SK-N-SH (cell line): ENCODE results near the gene GGT5. TPM values are rescaled to one million over a fixed set of nuclear protein-coding genes. Genes with fewer than 3 reads are reported as not detected.

Experiments used
- CTCF ChIA-PET: fragments of 300-600, 350-600 bp; formaldehyde crosslinking; extraction: SDS; loops from one replicate; lab custom pipeline; 2021; lab: Yijun Ruan, JAX
- POLR2A ChIA-PET: fragments of 350-600 bp; sonication (Branson Sonifier 250); formaldehyde crosslinking; extraction: SDS; loops from one replicate; lab custom pipeline; 2020; ENCODE audit warnings: antibody characterized with exemption, inconsistent platforms; lab: Yijun Ruan, JAX
- DNase-seq: peaks from one replicate; pipeline ENCODE4 v3.0.0; 2012
- H2AFZ ChIP-seq: fragments of 200-600 bp; sonication (generic); 2 replicates; pipeline ENCODE4 v1.8.1; 2016; ENCODE audit warnings: antibody characterized with exemption, mild to moderate bottlenecking, low read depth
- H3F3A ChIP-seq: fragments of 200-600 bp; sonication (generic); replicated peaks from 2 replicates; pipeline ENCODE3; 2016; ENCODE audit warnings: antibody characterized with exemption, mild to moderate bottlenecking; ENCODE audit not compliant: insufficient read depth
- H3K27ac ChIP-seq, 2 experiments: fragments of 200-500 bp in 1 of 2; fragments of 200-600 bp in 1 of 2; sonication (Bioruptor generic) in 1 of 2; sonication (generic), shearing (Covaris generic) in 1 of 2; 2 replicates each; pipeline versions ENCODE4 v1.5.1 to v1.6.1; 2014 to 2016; ENCODE audit warnings: low read depth in 2 of 2, inconsistent platforms in 1 of 2, low read length in 1 of 2, mild to moderate bottlenecking in 1 of 2, mixed read lengths in 1 of 2
- H3K27me3 ChIP-seq: fragments of 200-600 bp; sonication (generic), shearing (Covaris generic); 2 replicates; pipeline ENCODE4 v1.6.1; 2016; ENCODE audit warnings: mixed run types; ENCODE audit not compliant: insufficient read depth
- H3K36me3 ChIP-seq, 2 experiments: fragments of 200-500 bp in 1 of 2; fragments of 200-600 bp in 1 of 2; sonication (Bioruptor generic) in 1 of 2; sonication (generic) in 1 of 2; replicated peaks in 1 of 2; 2 replicates each; pipeline versions ENCODE3 to v1.5.1; 2014 to 2016; ENCODE audit warnings: low read length in 1 of 2, mild to moderate bottlenecking in 1 of 2; ENCODE audit not compliant: insufficient read depth in 2 of 2, control insufficient read depth in 1 of 2
- H3K4me1 ChIP-seq, 2 experiments: fragments of 200-500 bp in 1 of 2; fragments of 200-600 bp in 1 of 2; sonication (Bioruptor generic) in 1 of 2; sonication (generic), shearing (Covaris generic) in 1 of 2; 2 replicates each; pipeline versions ENCODE4 v1.5.1 to v1.6.1; 2014 to 2016; ENCODE audit warnings: low read depth in 1 of 2, low read length in 1 of 2, mixed run types in 1 of 2; ENCODE audit not compliant: insufficient read depth in 2 of 2, control insufficient read depth in 1 of 2
- H3K4me2 ChIP-seq: fragments of 200-600 bp; sonication (generic), shearing (Covaris generic); 2 replicates; pipeline ENCODE4 v1.6.1; 2017; ENCODE audit warnings: mixed run types
- H3K4me3 ChIP-seq, 2 experiments: fragments of 200-500 bp in 1 of 2; fragments of 200-600 bp in 1 of 2; sonication (Bioruptor generic) in 1 of 2; sonication (generic), shearing (Covaris generic) in 1 of 2; 2 replicates each; pipeline versions ENCODE4 v1.5.1 to v1.8.1; 2014 to 2016; ENCODE audit warnings: low read depth in 2 of 2, inconsistent platforms in 1 of 2, low read length in 1 of 2, mild to moderate bottlenecking in 1 of 2, mixed read lengths in 1 of 2, moderate library complexity in 1 of 2
- H3K79me2 ChIP-seq: fragments of 200-600 bp; sonication (generic); 2 replicates; pipeline ENCODE4 v1.8.1; 2017; ENCODE audit warnings: mild to moderate bottlenecking; ENCODE audit not compliant: insufficient read depth
- H3K9ac ChIP-seq: fragments of 200-600 bp; sonication (generic); 2 replicates; pipeline ENCODE4 v1.6.1; 2017; ENCODE audit warnings: mixed run types
- H3K9me2 ChIP-seq: fragments of 200-600 bp; sonication (generic); 2 replicates; pipeline ENCODE4 v1.6.1; 2017; ENCODE audit warnings: mixed run types
- H3K9me3 ChIP-seq: fragments of 200-600 bp; sonication (generic); 2 replicates; pipeline ENCODE4 v1.6.1; 2017; ENCODE audit warnings: mixed run types, mild to moderate bottlenecking, moderate library complexity
- H4K20me1 ChIP-seq: fragments of 200-600 bp; sonication (generic); 2 replicates; pipeline ENCODE4 v1.6.1; 2017; ENCODE audit warnings: mild to moderate bottlenecking, mixed run types; ENCODE audit not compliant: insufficient read depth
- ELF1 ChIP-seq: IDR thresholded peaks from 2 replicates; pipeline ENCODE4 v1.4.0; 2012
- GATA2 ChIP-seq: sonication (generic); formaldehyde crosslinking; IDR thresholded peaks from 2 replicates; pipeline ENCODE4 v1.5.0; 2020; ENCODE audit warnings: mild to moderate bottlenecking, missing genetic modification reagents
- NFIC ChIP-seq: IDR thresholded peaks from 2 replicates; pipeline ENCODE4 v1.4.0; 2012; ENCODE audit warnings: borderline replicate concordance
- NRF1 ChIP-seq: IDR thresholded peaks from 2 replicates; pipeline ENCODE4 v1.6.1; 2012; ENCODE audit warnings: low read depth, mild to moderate bottlenecking, low read length
- RCOR1 ChIP-seq: fragments of 150-350 bp; IDR thresholded peaks from 2 replicates; pipeline ENCODE4 v1.6.1; 2017; ENCODE audit warnings: antibody characterized with exemption, low read length
- RXRA ChIP-seq: IDR thresholded peaks from 2 replicates; pipeline ENCODE4 v1.4.0; 2012; ENCODE audit warnings: low read depth, mild to moderate bottlenecking, borderline replicate concordance
- SIN3A ChIP-seq: IDR thresholded peaks from 2 replicates; pipeline ENCODE4 v1.6.1; 2012; ENCODE audit warnings: low read depth, mild to moderate bottlenecking, low read length, moderate library complexity, borderline replicate concordance
- TCF12 ChIP-seq: IDR thresholded peaks from 2 replicates; pipeline ENCODE4 v1.4.0; 2012
- WGBS: methylation state at CpG from one replicate; pipeline ENCODE4 v1.1.6; 2017; ENCODE audit warnings: low lambda C conversion rate; 5-methylcytosine and 5-hydroxymethylcytosine counted together
- polyA plus RNA-seq, 3 experiments: library from polyadenylated mRNA; depleted of rRNA; stranded (reverse); fragments of >200 nt; gene quantifications; 2 replicates each; pipeline ENCODE4 v1.2.3, GENCODE V29; 2012
- TF ChIP-seq, protein P1 (sequence below): IDR thresholded peaks from 2 replicates; pipeline ENCODE4 v1.4.0; 2012; ENCODE audit warnings: low read depth, borderline replicate concordance
- TF ChIP-seq, protein P2 (sequence below): fragments of 200-600 bp; sonication (generic); IDR thresholded peaks from 2 replicates; pipeline ENCODE4 v1.6.1; 2017; ENCODE audit warnings: antibody characterized with exemption, mild to moderate bottlenecking, moderate library complexity
- TF ChIP-seq, protein P3 (sequence below): IDR thresholded peaks from 2 replicates; pipeline ENCODE4 v1.6.1; 2012; ENCODE audit warnings: mild to moderate bottlenecking, low read depth, low read length, moderate library complexity
- TF ChIP-seq, protein P4 (sequence below): IDR thresholded peaks from 2 replicates; pipeline ENCODE4 v1.4.0; 2012; ENCODE audit warnings: low read depth
- TF ChIP-seq, protein P5 (sequence below): fragments of 150-350 bp; IDR thresholded peaks from 2 replicates; pipeline ENCODE4 v1.6.1; 2017; ENCODE audit warnings: antibody characterized with exemption, low read length, low read depth, borderline replicate concordance

GGT5 gene
- polyA plus RNA-seq, 1 of the 3 experiments (the other 2 are of a cell fraction): 4.6 TPM

DNA sequence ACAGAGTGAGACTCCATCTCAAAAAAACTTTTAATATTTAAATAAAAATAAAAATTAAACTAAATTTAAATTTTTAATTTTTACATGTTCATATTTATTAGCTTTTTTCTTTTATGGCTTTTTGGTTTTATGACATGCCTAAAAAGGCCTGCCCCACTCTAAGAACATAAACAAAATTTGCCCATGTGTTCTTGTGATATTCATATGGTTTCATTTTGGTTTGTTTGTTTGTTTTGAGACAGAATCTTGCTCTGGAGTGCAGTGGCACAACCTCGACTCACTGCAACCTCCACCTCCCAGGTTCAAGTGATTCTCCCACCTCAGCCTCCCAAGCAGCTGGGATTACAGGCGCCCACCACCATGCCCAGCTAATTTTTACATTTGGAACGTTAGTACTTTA lies 35.9 kb downstream of the GGT5 start:
- no peak for DNase-seq
- Histone ChIP-seq H3F3A (peaks cover 41% of the 10 kb centered on the region), H4K20me1 (no peaks in the 10 kb centered on the region), H3K9me3 (no peaks in the 10 kb centered on the region), H3K9me2 (no peaks in the 10 kb centered on the region), H3K4me2 (no peak overlapping the region), H3K27me3 (no peaks in the 10 kb centered on the region), H3K4me3 (no peak overlapping the region), H3K36me3 (no peaks in the 10 kb centered on the region), H3K4me1 (peaks cover 0 to 22% of the 10 kb centered on the region in 2 experiments; a peak in 2 of 4 replicates), H3K9ac (no peak overlapping the region), H2AFZ (no peak overlapping the region), H3K27ac (peak overlapping the region in 1 of 2 experiments; percentile 99; a peak in 2 of 4 replicates), H3K79me2 (no peaks in the 10 kb centered on the region)
- CTCF ChIA-PET: no interaction called here
- POLR2A ChIA-PET: no interaction called here
- 84% methylated on average over 3 of the region's 3 CpGs for WGBS
- TF ChIP-seq SIN3A (no peak), RCOR1 (no peak), GATA2 (CRISPR knock-in tag) (no peak), ELF1 (no peak), NFIC (no peak), NRF1 (no peak), RXRA (no peak), TCF12 (no peak)
- TF ChIP-seq, protein P1, sequence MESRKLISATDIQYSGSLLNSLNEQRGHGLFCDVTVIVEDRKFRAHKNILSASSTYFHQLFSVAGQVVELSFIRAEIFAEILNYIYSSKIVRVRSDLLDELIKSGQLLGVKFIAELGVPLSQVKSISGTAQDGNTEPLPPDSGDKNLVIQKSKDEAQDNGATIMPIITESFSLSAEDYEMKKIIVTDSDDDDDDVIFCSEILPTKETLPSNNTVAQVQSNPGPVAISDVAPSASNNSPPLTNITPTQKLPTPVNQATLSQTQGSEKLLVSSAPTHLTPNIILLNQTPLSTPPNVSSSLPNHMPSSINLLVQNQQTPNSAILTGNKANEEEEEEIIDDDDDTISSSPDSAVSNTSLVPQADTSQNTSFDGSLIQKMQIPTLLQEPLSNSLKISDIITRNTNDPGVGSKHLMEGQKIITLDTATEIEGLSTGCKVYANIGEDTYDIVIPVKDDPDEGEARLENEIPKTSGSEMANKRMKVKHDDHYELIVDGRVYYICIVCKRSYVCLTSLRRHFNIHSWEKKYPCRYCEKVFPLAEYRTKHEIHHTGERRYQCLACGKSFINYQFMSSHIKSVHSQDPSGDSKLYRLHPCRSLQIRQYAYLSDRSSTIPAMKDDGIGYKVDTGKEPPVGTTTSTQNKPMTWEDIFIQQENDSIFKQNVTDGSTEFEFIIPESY: no peak
- TF ChIP-seq, protein P2, sequence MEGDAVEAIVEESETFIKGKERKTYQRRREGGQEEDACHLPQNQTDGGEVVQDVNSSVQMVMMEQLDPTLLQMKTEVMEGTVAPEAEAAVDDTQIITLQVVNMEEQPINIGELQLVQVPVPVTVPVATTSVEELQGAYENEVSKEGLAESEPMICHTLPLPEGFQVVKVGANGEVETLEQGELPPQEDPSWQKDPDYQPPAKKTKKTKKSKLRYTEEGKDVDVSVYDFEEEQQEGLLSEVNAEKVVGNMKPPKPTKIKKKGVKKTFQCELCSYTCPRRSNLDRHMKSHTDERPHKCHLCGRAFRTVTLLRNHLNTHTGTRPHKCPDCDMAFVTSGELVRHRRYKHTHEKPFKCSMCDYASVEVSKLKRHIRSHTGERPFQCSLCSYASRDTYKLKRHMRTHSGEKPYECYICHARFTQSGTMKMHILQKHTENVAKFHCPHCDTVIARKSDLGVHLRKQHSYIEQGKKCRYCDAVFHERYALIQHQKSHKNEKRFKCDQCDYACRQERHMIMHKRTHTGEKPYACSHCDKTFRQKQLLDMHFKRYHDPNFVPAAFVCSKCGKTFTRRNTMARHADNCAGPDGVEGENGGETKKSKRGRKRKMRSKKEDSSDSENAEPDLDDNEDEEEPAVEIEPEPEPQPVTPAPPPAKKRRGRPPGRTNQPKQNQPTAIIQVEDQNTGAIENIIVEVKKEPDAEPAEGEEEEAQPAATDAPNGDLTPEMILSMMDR: no peak
- TF ChIP-seq, protein P3, sequence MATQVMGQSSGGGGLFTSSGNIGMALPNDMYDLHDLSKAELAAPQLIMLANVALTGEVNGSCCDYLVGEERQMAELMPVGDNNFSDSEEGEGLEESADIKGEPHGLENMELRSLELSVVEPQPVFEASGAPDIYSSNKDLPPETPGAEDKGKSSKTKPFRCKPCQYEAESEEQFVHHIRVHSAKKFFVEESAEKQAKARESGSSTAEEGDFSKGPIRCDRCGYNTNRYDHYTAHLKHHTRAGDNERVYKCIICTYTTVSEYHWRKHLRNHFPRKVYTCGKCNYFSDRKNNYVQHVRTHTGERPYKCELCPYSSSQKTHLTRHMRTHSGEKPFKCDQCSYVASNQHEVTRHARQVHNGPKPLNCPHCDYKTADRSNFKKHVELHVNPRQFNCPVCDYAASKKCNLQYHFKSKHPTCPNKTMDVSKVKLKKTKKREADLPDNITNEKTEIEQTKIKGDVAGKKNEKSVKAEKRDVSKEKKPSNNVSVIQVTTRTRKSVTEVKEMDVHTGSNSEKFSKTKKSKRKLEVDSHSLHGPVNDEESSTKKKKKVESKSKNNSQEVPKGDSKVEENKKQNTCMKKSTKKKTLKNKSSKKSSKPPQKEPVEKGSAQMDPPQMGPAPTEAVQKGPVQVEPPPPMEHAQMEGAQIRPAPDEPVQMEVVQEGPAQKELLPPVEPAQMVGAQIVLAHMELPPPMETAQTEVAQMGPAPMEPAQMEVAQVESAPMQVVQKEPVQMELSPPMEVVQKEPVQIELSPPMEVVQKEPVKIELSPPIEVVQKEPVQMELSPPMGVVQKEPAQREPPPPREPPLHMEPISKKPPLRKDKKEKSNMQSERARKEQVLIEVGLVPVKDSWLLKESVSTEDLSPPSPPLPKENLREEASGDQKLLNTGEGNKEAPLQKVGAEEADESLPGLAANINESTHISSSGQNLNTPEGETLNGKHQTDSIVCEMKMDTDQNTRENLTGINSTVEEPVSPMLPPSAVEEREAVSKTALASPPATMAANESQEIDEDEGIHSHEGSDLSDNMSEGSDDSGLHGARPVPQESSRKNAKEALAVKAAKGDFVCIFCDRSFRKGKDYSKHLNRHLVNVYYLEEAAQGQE: no peak
- TF ChIP-seq, protein P4, sequence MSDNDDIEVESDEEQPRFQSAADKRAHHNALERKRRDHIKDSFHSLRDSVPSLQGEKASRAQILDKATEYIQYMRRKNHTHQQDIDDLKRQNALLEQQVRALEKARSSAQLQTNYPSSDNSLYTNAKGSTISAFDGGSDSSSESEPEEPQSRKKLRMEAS: no peak
- TF ChIP-seq, protein P5, sequence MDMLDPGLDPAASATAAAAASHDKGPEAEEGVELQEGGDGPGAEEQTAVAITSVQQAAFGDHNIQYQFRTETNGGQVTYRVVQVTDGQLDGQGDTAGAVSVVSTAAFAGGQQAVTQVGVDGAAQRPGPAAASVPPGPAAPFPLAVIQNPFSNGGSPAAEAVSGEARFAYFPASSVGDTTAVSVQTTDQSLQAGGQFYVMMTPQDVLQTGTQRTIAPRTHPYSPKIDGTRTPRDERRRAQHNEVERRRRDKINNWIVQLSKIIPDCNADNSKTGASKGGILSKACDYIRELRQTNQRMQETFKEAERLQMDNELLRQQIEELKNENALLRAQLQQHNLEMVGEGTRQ: no peak
